ENCODE measurements around the gene LYSMD2. TPM values are rescaled to one million over a fixed set of nuclear protein-coding genes. Genes with fewer than 3 reads are reported as not detected.

The LYSMD2 gene
- polyA plus RNA-seq, 1 donor from 2014 or later, result 8.3 TPM

GRCh38 chr15:51765751-51766150 is 28.3 kb upstream of the LYSMD2 start:
- Histone ChIP-seq H3K9me2 (ENCODE audit: insufficient read depth, low read length) (no peaks in the 10 kb centered on the region), H2AFZ (ENCODE audit: low read depth, low read length) (no peak overlapping the region), H3K4me2 (ENCODE audit: low read length) (no peak overlapping the region), H3K9me3 (ENCODE audit: low read length) (no peaks in the 10 kb centered on the region), H4K20me1 (ENCODE audit: insufficient read depth) (no peaks in the 10 kb centered on the region), H3K9ac (ENCODE audit: low read length) (no peak overlapping the region), H3K79me2 (replicated peaks; ENCODE audit: insufficient read depth, low read length) (no peaks in the 10 kb centered on the region), H3K27me3 (ENCODE audit: insufficient read depth, low read depth, low read length) (no peaks in the 10 kb centered on the region), H3K36me3 (ENCODE audit: insufficient read depth, low read length) (peaks cover 4% of the 10 kb centered on the region), H3K27ac (ENCODE audit: low read length) (no peak overlapping the region), H3F3A (ENCODE audit: insufficient read depth, low read length, poor library complexity, severe bottlenecking) (no peaks in the 10 kb centered on the region), H3K4me3 (ENCODE audit: low read length) (no peak overlapping the region)
- TF ChIP-seq POLR2AphosphoS5 (IDR thresholded peaks at IDR 0.05) (no peak), SMC3 (conservative IDR thresholded peaks at IDR 0.05; ENCODE audit: poor library complexity) (no peak), CTCF (IDR thresholded peaks at IDR 0.05; ENCODE audit: poor library complexity, severe bottlenecking) (no peak), RAD21 (conservative IDR thresholded peaks at IDR 0.05) (no peak), REST (IDR thresholded peaks at IDR 0.05; ENCODE audit: borderline replicate concordance) (no peak), EZH2 (IDR thresholded peaks at IDR 0.05; ENCODE audit: borderline replicate concordance, insufficient read depth, low read length, poor library complexity, severe bottlenecking) (no peak), MXI1 (conservative IDR thresholded peaks at IDR 0.05; ENCODE audit: poor library complexity, severe bottlenecking) (no peak), EP300 (conservative IDR thresholded peaks at IDR 0.05; ENCODE audit: poor library complexity, severe bottlenecking) (no peak), TAF1 (IDR thresholded peaks at IDR 0.05; ENCODE audit: low read depth) (no peak)

- Histone ChIP-seq H3K9me3 (ENCODE audit: low read length) (no peaks in the 10 kb centered on the region), H2AFZ (ENCODE audit: low read depth, low read length) (no peak overlapping the region), H3K27ac (ENCODE audit: low read length) (no peak overlapping the region), H3K9ac (ENCODE audit: low read length) (no peak overlapping the region), H3F3A (ENCODE audit: insufficient read depth, low read length, poor library complexity, severe bottlenecking) (no peaks in the 10 kb centered on the region), H3K4me3 (ENCODE audit: low read length) (no peak overlapping the region), H3K27me3 (ENCODE audit: insufficient read depth, low read depth, low read length) (no peaks in the 10 kb centered on the region), H3K79me2 (replicated peaks; ENCODE audit: insufficient read depth, low read length) (peaks cover 5% of the 10 kb centered on the region), H3K4me2 (ENCODE audit: low read length) (no peak overlapping the region), H3K36me3 (ENCODE audit: insufficient read depth, low read length) (peaks cover 3% of the 10 kb centered on the region), H3K9me2 (ENCODE audit: insufficient read depth, low read length) (no peaks in the 10 kb centered on the region), H4K20me1 (ENCODE audit: insufficient read depth) (no peaks in the 10 kb centered on the region)
- TF ChIP-seq MXI1 (conservative IDR thresholded peaks at IDR 0.05; ENCODE audit: poor library complexity, severe bottlenecking) (no peak), RAD21 (conservative IDR thresholded peaks at IDR 0.05) (no peak), CTCF (IDR thresholded peaks at IDR 0.05; ENCODE audit: poor library complexity, severe bottlenecking) (no peak), SMC3 (conservative IDR thresholded peaks at IDR 0.05; ENCODE audit: poor library complexity) (no peak), TAF1 (IDR thresholded peaks at IDR 0.05; ENCODE audit: low read depth) (no peak), POLR2AphosphoS5 (IDR thresholded peaks at IDR 0.05) (no peak), EZH2 (IDR thresholded peaks at IDR 0.05; ENCODE audit: borderline replicate concordance, insufficient read depth, low read length, poor library complexity, severe bottlenecking) (no peak), REST (IDR thresholded peaks at IDR 0.05; ENCODE audit: borderline replicate concordance) (no peak), EP300 (conservative IDR thresholded peaks at IDR 0.05; ENCODE audit: poor library complexity, severe bottlenecking) (no peak)
Observed at GRCh38 chr15:51760805-51761204, 23.4 kb upstream of the LYSMD2 start.
